ENCODE measurements around the gene A4GALT. TPM values are rescaled to one million over a fixed set of nuclear protein-coding genes. Genes with fewer than 3 reads are reported as not detected.

The A4GALT gene
- total and polyA plus RNA-seq, 5 experiments from 2014 or later = not detected

DNA sequence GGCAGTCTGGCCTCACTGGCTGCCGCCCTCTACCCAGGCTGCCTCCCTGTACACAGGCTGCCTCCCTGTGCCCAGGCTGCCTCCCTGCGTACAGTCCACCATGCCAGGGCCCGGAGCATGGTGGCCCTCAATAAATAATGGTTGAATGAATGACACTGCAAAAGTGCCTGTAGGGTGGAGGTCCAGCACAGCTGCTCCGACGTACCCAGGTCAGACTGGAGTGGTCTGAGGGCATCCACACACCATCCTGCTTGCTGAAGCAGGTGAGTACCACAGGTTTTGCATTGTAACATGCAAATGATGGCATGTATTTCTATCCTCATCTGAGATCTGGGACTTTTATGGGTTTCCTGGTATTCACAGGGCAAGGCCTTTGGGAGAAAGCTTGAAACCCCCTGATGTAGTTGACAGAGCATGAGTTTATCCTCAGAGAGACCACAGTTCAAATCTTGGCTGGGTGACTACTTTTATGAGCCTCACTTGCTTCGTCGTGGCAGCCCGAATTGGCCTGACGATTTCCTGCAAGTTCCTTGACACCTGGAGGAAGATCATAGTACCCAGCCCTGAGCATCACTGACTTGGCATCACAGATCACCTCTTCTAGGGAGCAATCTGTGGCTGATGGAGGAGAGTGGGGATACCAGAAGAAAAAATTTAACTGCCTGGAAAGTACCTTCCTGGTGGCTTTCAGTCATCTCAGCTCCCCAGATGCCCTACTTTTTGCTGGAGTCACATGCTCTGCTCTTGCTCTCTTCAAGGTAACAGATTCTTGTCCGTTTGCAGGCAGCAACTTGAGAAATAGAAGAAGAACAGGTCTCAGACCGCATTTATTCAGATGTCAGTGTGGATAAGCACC, 55.5 kb downstream of the A4GALT start:
- H3K4me3 Mint-ChIP-seq = peak overlapping the region in 2 of 10 donors; percentile 15 to 38
- POLR2A ChIA-PET = no interaction called here
- ATAC-seq (no peak), DNase-seq (no peak)
- H3K27me3 Mint-ChIP-seq = peaks cover 0 to 2% (median 0%) of the 10 kb centered on the region in 5 donors
- no peaks in the 10 kb centered on the region for H3K9me3 Mint-ChIP-seq
- H3K4me1 Mint-ChIP-seq = peaks cover 0 to 7% (median 2%) of the 10 kb centered on the region in 4 donors
- H3K27ac Mint-ChIP-seq = no peak overlapping the region
- no peaks in the 10 kb centered on the region for H3K36me3 Mint-ChIP-seq

DNA sequence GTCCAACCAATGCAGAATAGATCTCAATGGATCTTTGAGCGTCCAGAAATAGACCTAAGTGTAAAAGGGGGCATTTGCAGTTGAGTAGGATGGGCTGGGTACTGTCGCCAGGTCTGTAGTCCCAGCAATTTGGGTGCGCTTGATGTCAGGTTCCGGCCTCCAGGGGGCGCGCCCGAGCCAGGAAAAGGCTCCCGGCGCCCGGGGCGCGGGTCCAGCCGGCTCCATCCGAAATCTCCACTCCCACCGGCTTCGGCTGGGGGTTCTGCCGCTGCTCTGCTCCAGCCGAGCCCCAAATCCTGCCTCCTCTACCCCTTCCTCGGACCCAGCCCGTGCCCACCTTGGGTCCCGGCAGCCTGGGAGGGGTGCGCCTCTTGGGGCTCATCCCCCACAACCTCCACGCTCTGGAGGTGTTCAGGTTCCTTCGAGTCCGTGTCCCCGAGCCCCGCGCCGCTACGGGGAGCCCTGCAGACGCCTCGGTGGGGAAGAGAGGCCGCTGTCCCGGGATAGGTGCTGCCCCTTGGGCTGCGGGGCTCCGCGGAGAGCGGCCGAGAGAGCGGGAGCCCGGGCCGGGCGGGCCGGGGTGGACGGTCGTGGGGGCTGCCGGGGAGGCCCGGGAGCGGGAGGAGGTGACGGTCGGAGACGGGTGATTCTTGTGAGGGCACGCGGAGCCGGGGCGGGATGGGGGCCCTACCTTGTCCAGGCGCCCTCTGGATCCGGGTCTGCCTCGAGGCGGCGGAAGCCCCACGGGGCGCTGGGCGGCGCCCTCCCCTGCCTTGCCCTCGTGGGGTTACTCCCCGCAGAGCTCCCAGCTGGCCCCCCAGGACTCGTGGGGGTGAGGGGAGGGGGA, 58.5 kb downstream of the A4GALT start:
- POLR2A ChIA-PET = no interaction called here
- peaks cover 0 to 10% (median 2%) of the 10 kb centered on the region in 5 donors for H3K27me3 Mint-ChIP-seq
- peaks cover 0 to 11% (median under 1%) of the 10 kb centered on the region in 4 donors for H3K4me1 Mint-ChIP-seq
- H3K27ac Mint-ChIP-seq = no peak overlapping the region
- DNase-seq (peak; percentile 61 to 85 (median 78)), ATAC-seq (peak; percentile 91 to 94)
- H3K4me3 Mint-ChIP-seq = peak overlapping the region; percentile 55 to 82 (median 72)
- H3K9me3 Mint-ChIP-seq = no peaks in the 10 kb centered on the region
- no peaks in the 10 kb centered on the region for H3K36me3 Mint-ChIP-seq

DNA sequence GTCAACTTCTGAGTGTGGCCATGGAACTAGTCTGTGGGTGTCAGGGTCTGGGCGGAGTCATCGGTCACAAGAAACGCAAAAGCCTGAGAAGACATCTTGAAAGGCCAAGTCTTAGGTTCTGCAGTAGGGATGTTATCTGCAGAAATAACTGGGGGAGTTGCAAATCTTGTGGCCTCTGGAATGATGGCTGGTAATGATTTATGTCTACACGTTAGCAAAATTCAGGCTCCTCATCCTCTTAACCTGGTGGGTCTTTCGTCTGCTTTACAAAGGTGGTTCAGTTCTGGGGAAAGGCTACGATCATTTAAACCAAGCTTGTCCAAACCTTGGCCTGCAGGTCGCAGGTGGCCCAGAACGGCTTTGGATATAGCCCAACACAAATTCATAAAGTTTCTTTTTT, 64.1 kb downstream of the A4GALT start:
- POLR2A ChIA-PET = interaction anchor here (1.1 kb wide), 1 partner anchor 13 kb away, joined by 7 read pairs; no protein-coding TSS in a partner anchor

DNA sequence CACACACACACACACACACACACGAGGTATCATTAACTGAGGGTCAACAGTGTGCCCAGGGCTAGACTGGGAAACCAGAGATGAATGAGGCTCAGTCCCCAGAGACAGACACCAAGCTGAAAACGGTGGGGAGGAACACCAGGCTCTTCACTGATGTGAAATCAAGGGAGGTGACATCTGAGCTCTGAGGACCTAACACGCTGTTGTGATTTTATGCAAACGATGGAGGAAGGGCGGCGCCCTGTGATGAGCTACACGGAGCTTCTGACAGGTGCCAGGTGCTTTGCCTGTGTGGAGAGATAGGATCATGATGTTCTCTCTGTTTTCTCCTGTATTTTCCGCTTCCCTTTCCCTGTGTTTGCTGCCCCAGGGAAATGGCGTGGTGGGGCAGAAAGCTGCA, 65.0 kb downstream of the A4GALT start:
- peak in 1 of 2 donors; percentile 37 for ATAC-seq
- Mint-ChIP-seq H3K9me3 (no peaks in the 10 kb centered on the region), H3K4me3 (peak overlapping the region in 1 of 10 donors; percentile 24), H3K36me3 (no peaks in the 10 kb centered on the region), H3K27ac (peak overlapping the region in 2 of 10 donors; percentile 24 to 27), H3K27me3 (peaks cover 0 to 8% (median 0%) of the 10 kb centered on the region in 5 donors), H3K4me1 (peaks cover 0 to 11% (median 0%) of the 10 kb centered on the region in 4 donors)
- POLR2A ChIA-PET = interaction anchor here (1.1 kb wide), 1 partner anchor 14 kb away, joined by 7 read pairs; no protein-coding TSS in a partner anchor
- peak in 1 of 10 donors; percentile 25 for DNase-seq

More for the DNA sequence above, 64.1 kb downstream of the A4GALT start:
- Mint-ChIP-seq H3K27ac (no peak overlapping the region), H3K4me1 (peaks cover 0 to 11% (median 0%) of the 10 kb centered on the region in 4 donors), H3K9me3 (no peaks in the 10 kb centered on the region), H3K36me3 (no peaks in the 10 kb centered on the region), H3K27me3 (peaks cover 0 to 8% (median 0%) of the 10 kb centered on the region in 5 donors), H3K4me3 (no peak overlapping the region)
- DNase-seq (no peak), ATAC-seq (no peak)

DNA sequence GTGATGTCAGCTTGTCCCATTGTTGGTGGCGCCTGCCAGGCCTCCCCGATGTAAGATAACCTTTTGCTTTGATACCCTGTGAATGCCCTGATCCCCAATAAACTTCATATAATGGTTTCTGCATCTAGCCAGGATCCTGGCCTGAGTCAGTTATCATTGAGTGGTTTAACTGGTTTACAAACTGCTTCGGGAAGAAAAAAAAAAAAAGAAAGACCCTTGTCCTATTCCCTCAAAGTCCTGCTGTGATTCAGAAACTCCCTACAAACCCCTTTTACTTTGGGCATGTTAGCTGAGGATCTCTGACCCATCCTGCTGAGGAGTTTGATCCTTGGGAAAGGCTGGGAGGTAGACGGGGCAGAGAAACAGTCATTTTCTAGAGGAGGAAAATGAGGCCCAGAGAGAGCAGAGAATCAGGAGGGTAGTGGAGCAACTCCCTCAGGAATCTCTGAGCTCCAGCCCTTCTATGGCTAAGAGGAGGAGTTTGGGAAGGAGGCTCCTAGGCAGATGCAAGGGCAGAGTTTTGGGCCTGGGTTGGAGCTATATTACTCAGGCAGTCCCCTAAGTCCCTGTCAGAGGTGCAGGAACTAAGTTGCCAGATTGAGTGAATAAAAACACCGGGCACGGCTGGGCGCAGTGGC, 66.1 kb downstream of the A4GALT start:
- POLR2A ChIA-PET = interaction anchor here (0.8 kb wide), 1 partner anchor 183 kb away, joined by 4 read pairs; no protein-coding TSS in a partner anchor
- H3K36me3 Mint-ChIP-seq = no peaks in the 10 kb centered on the region
- DNase-seq (no peak), ATAC-seq (no peak)
- no peak overlapping the region for H3K4me3 Mint-ChIP-seq
- no peaks in the 10 kb centered on the region for H3K9me3 Mint-ChIP-seq
- peaks cover 0 to 13% (median 1%) of the 10 kb centered on the region in 4 donors for H3K4me1 Mint-ChIP-seq
- peaks cover 0 to 6% (median 0%) of the 10 kb centered on the region in 5 donors for H3K27me3 Mint-ChIP-seq
- peak overlapping the region in 2 of 10 donors; percentile 38 to 40 for H3K27ac Mint-ChIP-seq

DNA sequence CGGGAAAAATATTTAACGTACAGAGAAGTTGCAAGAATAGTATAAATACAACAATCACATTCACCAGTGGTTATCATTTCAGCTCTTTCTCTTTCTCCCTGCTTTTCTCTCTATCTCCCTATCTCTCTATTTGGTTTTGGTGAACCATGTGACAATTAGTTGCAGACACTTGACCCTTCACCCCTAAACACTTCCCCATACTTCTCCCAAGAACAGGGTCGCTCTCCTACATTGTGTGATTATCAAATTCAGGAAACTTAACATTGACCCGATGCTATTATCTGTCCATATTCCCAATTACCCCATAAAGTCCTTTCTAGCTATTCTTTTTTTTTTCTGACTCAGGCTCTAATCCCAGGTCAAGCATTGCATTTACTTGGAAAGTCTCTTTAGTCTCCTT, 66.7 kb downstream of the A4GALT start:
- POLR2A ChIA-PET = interaction anchor here (0.8 kb wide), 1 partner anchor 184 kb away, joined by 4 read pairs; no protein-coding TSS in a partner anchor

DNA sequence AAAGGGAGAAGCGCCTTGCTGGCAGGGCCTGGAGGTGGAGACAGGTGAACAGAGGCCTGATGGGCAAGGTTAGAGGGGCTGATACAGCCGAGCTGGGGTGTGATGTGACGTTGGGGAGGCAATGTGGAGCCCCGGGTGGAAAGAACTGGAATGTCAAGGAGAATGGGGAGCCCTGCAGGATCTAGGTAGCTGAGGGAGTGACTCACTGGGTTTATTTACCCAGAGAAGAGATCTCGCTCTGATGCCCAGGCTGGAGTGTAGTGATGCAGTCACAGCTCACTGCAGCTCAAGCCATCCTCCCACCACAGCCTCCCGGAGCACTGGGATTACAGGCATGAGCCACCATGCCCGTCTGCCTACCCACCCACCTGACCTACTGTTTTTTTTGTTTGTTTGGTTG, 69.5 kb downstream of the A4GALT start:
- DNase-seq (no peak), ATAC-seq (no peak)
- POLR2A ChIA-PET = interaction anchor here (1.2 to 6.2 kb wide), 2 partner anchors 13 to 36 kb away, joined by 3 to 54 read pairs; partner anchors contain the start of gene POLDIP3
- peaks cover 6 to 30% (median 27%) of the 10 kb centered on the region in 4 donors for H3K4me1 Mint-ChIP-seq
- H3K4me3 Mint-ChIP-seq = peak overlapping the region in 6 of 10 donors; percentile 30 to 85 (median 56)
- no peaks in the 10 kb centered on the region for H3K9me3 Mint-ChIP-seq
- peak overlapping the region in 6 of 10 donors; percentile 19 to 93 (median 36) for H3K27ac Mint-ChIP-seq
- H3K36me3 Mint-ChIP-seq = no peaks in the 10 kb centered on the region
- H3K27me3 Mint-ChIP-seq = no peaks in the 10 kb centered on the region

More for the DNA sequence above, 66.7 kb downstream of the A4GALT start:
- Mint-ChIP-seq H3K36me3 (no peaks in the 10 kb centered on the region), H3K27me3 (peaks cover 0 to 6% (median 0%) of the 10 kb centered on the region in 5 donors), H3K4me1 (peaks cover 0 to 13% (median 2%) of the 10 kb centered on the region in 4 donors), H3K27ac (peak overlapping the region in 1 of 10 donors; percentile 6), H3K4me3 (no peak overlapping the region), H3K9me3 (no peaks in the 10 kb centered on the region)
- ATAC-seq (no peak), DNase-seq (no peak)

DNA sequence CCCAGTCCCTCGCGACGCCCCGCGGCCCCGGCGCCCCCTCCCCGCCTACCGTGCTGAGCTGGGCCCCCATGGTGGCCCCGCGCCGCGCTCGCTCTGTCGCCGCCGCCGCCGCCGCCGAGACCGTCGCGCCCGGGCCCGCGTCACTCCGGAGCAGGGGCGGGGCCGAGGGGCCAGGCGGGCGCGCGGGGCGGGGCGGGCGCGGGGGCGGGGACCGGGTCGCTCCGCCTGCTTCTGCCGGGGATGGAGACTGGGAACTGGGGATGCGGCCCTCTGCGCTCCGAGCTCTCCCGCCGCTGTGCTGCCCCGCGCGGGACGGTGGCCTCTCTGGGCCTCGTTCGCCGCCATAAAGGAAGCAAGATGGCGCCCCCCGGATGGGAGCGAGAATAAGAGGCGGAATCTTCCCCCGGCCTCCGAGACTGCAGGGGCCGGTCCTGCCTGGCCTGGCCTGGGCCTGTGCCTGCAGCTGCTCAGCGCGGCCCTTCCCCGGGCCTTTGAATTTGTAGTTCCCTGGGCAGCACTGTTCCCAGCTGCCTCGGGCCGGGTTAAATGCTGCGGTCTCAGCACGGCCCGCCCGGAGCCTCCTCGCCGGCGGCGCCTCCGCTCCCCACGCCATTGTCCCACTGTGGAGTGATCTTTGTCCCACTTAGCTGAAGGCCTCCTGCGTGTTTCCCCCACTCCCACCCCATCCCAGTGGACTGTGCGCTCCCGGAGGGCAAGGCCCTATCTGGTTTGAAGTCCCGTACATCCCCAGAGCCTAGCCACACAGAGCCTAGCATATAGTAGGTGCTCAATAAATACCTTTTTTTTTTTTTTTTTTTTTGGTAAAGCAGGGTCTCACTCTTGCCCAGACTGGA, 71.2 kb downstream of the A4GALT start, which contains the start of gene CYB5R3:
CYB5R3 (minus strand) TSS at position 147 of the 854 bp plus-strand sequence; CDS start at position 70, 77 bp downstream.
- Mint-ChIP-seq H3K27me3 (no peaks in the 10 kb centered on the region), H3K4me1 (peaks cover 12 to 43% (median 40%) of the 10 kb centered on the region in 4 donors), H3K27ac (peak within 1 kb of the TSS; percentile 93 to 100 (median 98)), H3K36me3 (no peaks in the 10 kb centered on the region), H3K9me3 (no peaks in the 10 kb centered on the region), H3K4me3 (peak within 1 kb of the TSS; percentile 81 to 100 (median 98))
- POLR2A ChIA-PET = interaction anchor here (0.5 to 6.2 kb wide), 12 partner anchors 11 to 1335 kb away, joined by 3 to 54 read pairs (median 3); partner anchors contain the start of genes POLDIP3 and TTLL12
- peak; percentile 79 to 81 for ATAC-seq
- peak; percentile 62 to 84 (median 76) for DNase-seq

DNA sequence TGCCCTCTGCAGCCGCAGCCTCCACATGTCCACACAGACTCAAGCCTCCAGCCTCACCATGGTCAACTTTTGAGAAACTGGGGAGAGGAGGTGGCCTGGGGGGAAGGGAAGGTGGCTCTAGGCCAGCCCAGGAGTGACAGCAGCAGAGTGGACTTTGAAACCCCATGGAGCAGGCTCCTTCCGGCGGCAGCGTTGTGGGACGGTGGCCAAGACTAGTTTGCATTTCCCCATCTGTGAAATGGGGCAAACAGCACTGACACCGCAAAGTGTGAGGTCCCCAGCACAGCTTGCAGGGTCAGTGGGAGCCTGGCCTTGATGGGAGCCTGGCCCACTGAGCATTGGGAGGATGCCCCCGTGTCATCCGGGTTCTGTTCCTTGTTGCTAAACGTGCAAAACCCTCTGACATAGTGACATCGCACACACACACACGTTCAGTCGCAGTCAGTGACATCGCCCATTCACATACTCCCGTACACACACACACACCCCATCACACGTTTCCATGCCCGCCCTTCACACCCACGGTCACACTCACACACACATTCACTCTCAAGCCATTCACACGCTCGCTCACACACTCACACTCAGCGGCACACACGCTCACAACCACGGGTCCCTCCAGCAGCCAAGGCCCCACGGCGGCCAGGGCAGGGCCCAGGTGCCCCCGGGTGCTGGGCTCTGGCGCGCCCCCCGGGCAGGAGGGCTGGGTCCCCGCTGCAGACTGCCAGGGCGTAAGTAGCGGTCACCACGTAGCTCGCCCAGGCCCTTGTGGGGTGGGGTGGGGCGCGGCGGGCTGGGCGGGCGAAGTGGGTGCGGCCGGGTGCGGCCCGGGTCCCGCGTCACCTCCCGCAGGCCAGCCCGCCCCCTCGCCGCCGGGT, 72.1 kb downstream of the A4GALT start:
- no peaks in the 10 kb centered on the region for H3K27me3 Mint-ChIP-seq
- H3K4me3 Mint-ChIP-seq = peak overlapping the region; percentile 81 to 100 (median 98)
- peak in 7 of 10 donors; percentile 6 to 72 (median 49) for DNase-seq

DNA sequence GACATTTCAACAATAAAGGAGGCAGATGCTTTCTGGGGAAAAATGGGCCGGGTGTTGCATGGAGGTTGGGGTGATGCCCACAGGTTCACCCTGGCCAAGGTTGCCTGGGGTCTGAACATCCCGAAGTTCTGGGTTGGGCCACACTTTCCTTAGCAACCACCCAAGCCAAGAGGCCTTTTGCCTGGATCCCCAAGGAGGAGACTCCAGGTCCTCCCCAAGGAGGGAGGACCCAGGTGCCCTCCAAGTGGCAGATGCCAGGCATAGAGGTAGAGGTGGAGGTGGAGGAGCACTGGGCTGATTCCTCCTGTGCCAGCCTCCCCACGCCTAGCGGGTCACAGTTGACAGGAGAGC, 72.7 kb downstream of the A4GALT start:
- no peaks in the 10 kb centered on the region for H3K9me3 Mint-ChIP-seq
- POLR2A ChIA-PET = interaction anchor here (6.2 kb wide), 1 partner anchor 33 kb away, joined by 54 read pairs; the partner anchor contains the start of gene POLDIP3
- ATAC-seq (no peak), DNase-seq (no peak)
- H3K27me3 Mint-ChIP-seq = no peaks in the 10 kb centered on the region
- H3K36me3 Mint-ChIP-seq = no peaks in the 10 kb centered on the region
- H3K4me3 Mint-ChIP-seq = peak overlapping the region; percentile 81 to 100 (median 98)
- H3K4me1 Mint-ChIP-seq = peaks cover 17 to 50% (median 47%) of the 10 kb centered on the region in 4 donors
- H3K27ac Mint-ChIP-seq = peak overlapping the region; percentile 93 to 100 (median 98)

More for the DNA sequence above, 72.1 kb downstream of the A4GALT start:
- peaks cover 16 to 50% (median 46%) of the 10 kb centered on the region in 4 donors for H3K4me1 Mint-ChIP-seq
- H3K27ac Mint-ChIP-seq = peak overlapping the region; percentile 93 to 100 (median 98)
- POLR2A ChIA-PET = interaction anchor here (0.7 to 6.2 kb wide), 5 partner anchors 27 to 539 kb away, joined by 3 to 54 read pairs (median 3); partner anchors contain the start of genes POLDIP3 and TTLL12
- H3K36me3 Mint-ChIP-seq = no peaks in the 10 kb centered on the region
- no peaks in the 10 kb centered on the region for H3K9me3 Mint-ChIP-seq
- ATAC-seq = peak; percentile 55 to 67

Measured in naive thymus-derived CD8-positive, alpha-beta T cell (primary cell).